Measurements from ENCODE around the gene RAET1G. TPM values are rescaled to one million over a fixed set of nuclear protein-coding genes. Genes with fewer than 3 reads are reported as not detected.
"Not testable (repeated sequence)": the region's sequence is repeated elsewhere in the genome, so short reads cannot be mapped to it uniquely, and the experiment has no call there.

The RAET1G gene
- polyA plus RNA-seq, 1 experiment, result 3.0 TPM

DNA sequence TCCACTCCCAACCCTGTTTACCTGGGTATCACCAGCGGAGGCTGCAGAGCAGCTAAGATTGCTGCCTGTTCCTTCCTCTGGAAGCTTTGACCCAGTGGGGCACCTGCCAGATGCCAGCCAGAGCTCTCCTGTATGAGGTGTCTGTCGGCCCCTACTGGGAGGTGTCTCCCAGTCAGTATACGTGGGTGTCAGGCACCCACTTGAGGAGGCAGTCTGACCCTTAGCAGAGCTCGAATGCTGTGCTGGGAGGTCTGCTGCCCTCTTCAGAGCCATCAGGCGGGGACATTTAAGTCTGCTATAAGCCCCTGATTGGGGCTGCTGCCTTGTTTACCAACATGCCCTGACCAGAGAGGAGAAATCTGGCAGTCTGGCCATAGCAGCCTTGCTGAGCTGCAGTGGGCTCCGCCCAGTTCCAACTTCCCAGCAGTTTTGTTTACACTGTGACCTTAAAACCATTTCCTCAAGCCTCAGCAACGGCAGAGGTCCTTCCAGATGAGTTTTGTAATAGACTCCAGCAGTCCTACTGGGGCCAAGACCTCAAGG lies 27.8 kb downstream of the RAET1G start:
- ChIA-PET CTCF (no interaction called here), POLR2A (no interaction called here)
- Histone ChIP-seq H3K27me3 (ENCODE audit: control insufficient read depth, insufficient read depth, low read length) (no peaks in the 10 kb centered on the region), H3K27ac (ENCODE audit: low read depth, low read length) (no peak overlapping the region), H3K9me3 (ENCODE audit: control insufficient read depth, insufficient read depth, low read length) (no peaks in the 10 kb centered on the region), H3K4me3 (ENCODE audit: low read depth, low read length) (no peak overlapping the region)
- TF ChIP-seq CTCF (IDR thresholded peaks at IDR 0.05; ENCODE audit: low read depth, low read length), result no peak
- peak; percentile 52 for DNase-seq (ENCODE audit: low read depth, low spot score)

- CTCF ChIA-PET; H3K27me3 ChIP-seq (ENCODE audit: control insufficient read depth, insufficient read depth, low read length); H3K27ac ChIP-seq (ENCODE audit: low read depth, low read length); DNase-seq (ENCODE audit: low read depth, low spot score); H3K4me3 ChIP-seq (ENCODE audit: low read depth, low read length); POLR2A ChIA-PET; H3K9me3 ChIP-seq (ENCODE audit: control insufficient read depth, insufficient read depth, low read length): not testable (repeated sequence)
Measured at GRCh38 chr6:149891864-149892263, 31.1 kb downstream of the RAET1G start.

DNA sequence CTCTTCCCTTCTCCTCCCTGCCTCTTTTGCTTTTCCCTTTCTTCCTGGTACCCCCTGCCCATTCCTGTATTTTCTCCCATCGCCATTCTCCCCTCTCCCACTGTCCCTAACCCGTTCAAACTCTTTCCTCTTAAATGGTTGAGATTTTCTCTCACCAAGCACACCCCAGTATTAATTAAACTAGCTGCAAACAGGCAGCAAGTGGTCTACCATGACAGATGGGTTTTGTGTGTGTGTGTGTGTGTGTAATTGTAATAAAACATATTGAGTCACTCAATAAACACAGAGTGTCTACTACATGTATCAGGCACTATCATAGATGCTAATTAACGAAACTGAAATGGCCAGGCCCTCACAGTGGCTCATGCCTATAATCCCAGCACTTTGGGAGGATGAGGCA lies 31.7 kb downstream of the RAET1G start:
- TF ChIP-seq CTCF (IDR thresholded peaks at IDR 0.05; ENCODE audit: low read depth, low read length), result no peak
- POLR2A ChIA-PET, result no interaction called here
- H3K9me3 ChIP-seq (ENCODE audit: control insufficient read depth, insufficient read depth, low read length), result no peaks in the 10 kb centered on the region
- H3K4me3 ChIP-seq (ENCODE audit: low read depth, low read length), result no peak overlapping the region
- no peak overlapping the region for H3K27ac ChIP-seq (ENCODE audit: low read depth, low read length)
- CTCF ChIA-PET, result no interaction called here
- DNase-seq (ENCODE audit: low read depth, low spot score), result no peak
- H3K27me3 ChIP-seq (ENCODE audit: control insufficient read depth, insufficient read depth, low read length), result no peaks in the 10 kb centered on the region

GRCh38 chr6:149890629-149891045 lies 32.3 kb downstream of the RAET1G start:
- TF ChIP-seq CTCF (IDR thresholded peaks at IDR 0.05; ENCODE audit: low read depth, low read length), result no peak
- ChIA-PET CTCF (no interaction called here), POLR2A (no interaction called here)
- DNase-seq (ENCODE audit: low read depth, low spot score), result no peak
- Histone ChIP-seq H3K4me3 (ENCODE audit: low read depth, low read length) (no peak overlapping the region), H3K27ac (ENCODE audit: low read depth, low read length) (no peak overlapping the region), H3K9me3 (ENCODE audit: control insufficient read depth, insufficient read depth, low read length) (no peaks in the 10 kb centered on the region), H3K27me3 (ENCODE audit: control insufficient read depth, insufficient read depth, low read length) (no peaks in the 10 kb centered on the region)

- no peak for TF ChIP-seq CTCF (IDR thresholded peaks at IDR 0.05; ENCODE audit: low read depth, low read length)
- DNase-seq (ENCODE audit: low read depth, low spot score), result no peak
- Histone ChIP-seq H3K4me3 (ENCODE audit: low read depth, low read length) (no peak overlapping the region), H3K27ac (ENCODE audit: low read depth, low read length) (no peak overlapping the region), H3K27me3 (ENCODE audit: control insufficient read depth, insufficient read depth, low read length) (no peaks in the 10 kb centered on the region), H3K9me3 (ENCODE audit: control insufficient read depth, insufficient read depth, low read length) (no peaks in the 10 kb centered on the region)
- POLR2A ChIA-PET, result no interaction called here
- CTCF ChIA-PET, result no interaction called here
Measured at GRCh38 chr6:149889326-149889725, 33.6 kb downstream of the RAET1G start.

- no peak for TF ChIP-seq CTCF (IDR thresholded peaks at IDR 0.05; ENCODE audit: low read depth, low read length)
- Histone ChIP-seq H3K27me3 (ENCODE audit: control insufficient read depth, insufficient read depth, low read length) (no peaks in the 10 kb centered on the region), H3K27ac (ENCODE audit: low read depth, low read length) (no peak overlapping the region), H3K4me3 (ENCODE audit: low read depth, low read length) (no peak overlapping the region), H3K9me3 (ENCODE audit: control insufficient read depth, insufficient read depth, low read length) (no peaks in the 10 kb centered on the region)
- DNase-seq (ENCODE audit: low read depth, low spot score), result no peak
- ChIA-PET POLR2A (no interaction called here), CTCF (no interaction called here)
Measured at GRCh38 chr6:149888659-149889058, 34.3 kb downstream of the RAET1G start.
